SU-DHL-6 (cell line): Measurements from ENCODE around the gene DMRTB1.

Experiments used
- EZH2phosphoT487 ChIP-seq: fragments of 200-600 bp; sonication (generic), shearing (Covaris generic); conservative IDR thresholded peaks from 2 replicates; pipeline ENCODE4 v1.6.1; 2018; ENCODE audit warnings: mild to moderate bottlenecking, antibody characterized with exemption, low read length, moderate library complexity, mixed read lengths
- TF ChIP-seq, protein P1 (sequence below): fragments of 200-600 bp; sonication (generic); IDR thresholded peaks from one replicate; pipeline ENCODE4 v1.5.1; 2017; ENCODE audit warnings: antibody characterized with exemption, mild to moderate bottlenecking, low read length, moderate library complexity; ENCODE audit not compliant: insufficient read depth, poor library complexity, severe bottlenecking

GRCh38 chr1:53510215-53510614 is 51.0 kb downstream of the DMRTB1 start:
- TF ChIP-seq, protein P1, sequence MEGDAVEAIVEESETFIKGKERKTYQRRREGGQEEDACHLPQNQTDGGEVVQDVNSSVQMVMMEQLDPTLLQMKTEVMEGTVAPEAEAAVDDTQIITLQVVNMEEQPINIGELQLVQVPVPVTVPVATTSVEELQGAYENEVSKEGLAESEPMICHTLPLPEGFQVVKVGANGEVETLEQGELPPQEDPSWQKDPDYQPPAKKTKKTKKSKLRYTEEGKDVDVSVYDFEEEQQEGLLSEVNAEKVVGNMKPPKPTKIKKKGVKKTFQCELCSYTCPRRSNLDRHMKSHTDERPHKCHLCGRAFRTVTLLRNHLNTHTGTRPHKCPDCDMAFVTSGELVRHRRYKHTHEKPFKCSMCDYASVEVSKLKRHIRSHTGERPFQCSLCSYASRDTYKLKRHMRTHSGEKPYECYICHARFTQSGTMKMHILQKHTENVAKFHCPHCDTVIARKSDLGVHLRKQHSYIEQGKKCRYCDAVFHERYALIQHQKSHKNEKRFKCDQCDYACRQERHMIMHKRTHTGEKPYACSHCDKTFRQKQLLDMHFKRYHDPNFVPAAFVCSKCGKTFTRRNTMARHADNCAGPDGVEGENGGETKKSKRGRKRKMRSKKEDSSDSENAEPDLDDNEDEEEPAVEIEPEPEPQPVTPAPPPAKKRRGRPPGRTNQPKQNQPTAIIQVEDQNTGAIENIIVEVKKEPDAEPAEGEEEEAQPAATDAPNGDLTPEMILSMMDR, result no peak
- no peak for TF ChIP-seq EZH2phosphoT487
